ENCODE measurements around the gene TMPRSS6. TPM values are rescaled to one million over a fixed set of nuclear protein-coding genes. Genes with fewer than 3 reads are reported as not detected.

Gene TMPRSS6
- total and polyA plus RNA-seq, 8 donors: 0.25 to 1.5 (median 0.46) TPM; not detected in 4

DNA sequence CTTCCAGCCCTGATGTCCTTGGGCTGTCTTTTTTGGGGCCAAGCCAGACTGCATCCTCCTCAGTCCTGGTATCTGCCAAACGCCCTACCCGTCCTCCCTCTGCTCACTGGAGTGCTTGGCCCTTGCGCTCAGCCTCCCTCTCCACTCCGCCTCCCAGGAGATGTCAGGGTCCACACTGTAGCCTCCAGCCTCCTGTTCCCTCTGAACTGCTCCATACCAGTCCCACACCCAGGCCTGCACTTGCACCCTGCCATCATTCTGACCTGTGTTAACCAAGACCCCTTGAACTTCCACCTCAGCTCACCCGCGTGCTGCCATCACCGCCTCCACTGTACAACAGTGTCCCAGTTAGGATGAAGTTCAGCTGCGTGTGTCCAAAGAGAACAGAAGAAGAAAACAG, 46.5 kb upstream of the TMPRSS6 start:
- intact Hi-C loops (cut with DNase I; ENCODE audit: low total_unique reads): no loop called here
- Histone ChIP-seq H3K4me3 (no peak overlapping the region), H3K27ac (no peak overlapping the region), H3K9me3 (peaks cover 0 to 4% (median 0%) of the 10 kb centered on the region in 4 donors), H3K4me1 (no peaks in the 10 kb centered on the region), H3K36me3 (no peaks in the 10 kb centered on the region), H3K27me3 (peaks cover 0 to 23% (median 0%) of the 10 kb centered on the region in 3 donors)
- no peak for TF ChIP-seq EP300 (IDR thresholded peaks at IDR 0.05)
- no peak for TF ChIP-seq POLR2AphosphoS5 (IDR thresholded peaks at IDR 0.05)
- TF ChIP-seq, protein P1, sequence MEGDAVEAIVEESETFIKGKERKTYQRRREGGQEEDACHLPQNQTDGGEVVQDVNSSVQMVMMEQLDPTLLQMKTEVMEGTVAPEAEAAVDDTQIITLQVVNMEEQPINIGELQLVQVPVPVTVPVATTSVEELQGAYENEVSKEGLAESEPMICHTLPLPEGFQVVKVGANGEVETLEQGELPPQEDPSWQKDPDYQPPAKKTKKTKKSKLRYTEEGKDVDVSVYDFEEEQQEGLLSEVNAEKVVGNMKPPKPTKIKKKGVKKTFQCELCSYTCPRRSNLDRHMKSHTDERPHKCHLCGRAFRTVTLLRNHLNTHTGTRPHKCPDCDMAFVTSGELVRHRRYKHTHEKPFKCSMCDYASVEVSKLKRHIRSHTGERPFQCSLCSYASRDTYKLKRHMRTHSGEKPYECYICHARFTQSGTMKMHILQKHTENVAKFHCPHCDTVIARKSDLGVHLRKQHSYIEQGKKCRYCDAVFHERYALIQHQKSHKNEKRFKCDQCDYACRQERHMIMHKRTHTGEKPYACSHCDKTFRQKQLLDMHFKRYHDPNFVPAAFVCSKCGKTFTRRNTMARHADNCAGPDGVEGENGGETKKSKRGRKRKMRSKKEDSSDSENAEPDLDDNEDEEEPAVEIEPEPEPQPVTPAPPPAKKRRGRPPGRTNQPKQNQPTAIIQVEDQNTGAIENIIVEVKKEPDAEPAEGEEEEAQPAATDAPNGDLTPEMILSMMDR (IDR thresholded peaks at IDR 0.05): no peak
- no peak for TF ChIP-seq POLR2A (IDR thresholded peaks at IDR 0.05)
- 95 to 97% (median 96%) methylated on average over 8 of the region's 8 CpGs for WGBS, 5 donors
- DNase-seq: no peak

DNA sequence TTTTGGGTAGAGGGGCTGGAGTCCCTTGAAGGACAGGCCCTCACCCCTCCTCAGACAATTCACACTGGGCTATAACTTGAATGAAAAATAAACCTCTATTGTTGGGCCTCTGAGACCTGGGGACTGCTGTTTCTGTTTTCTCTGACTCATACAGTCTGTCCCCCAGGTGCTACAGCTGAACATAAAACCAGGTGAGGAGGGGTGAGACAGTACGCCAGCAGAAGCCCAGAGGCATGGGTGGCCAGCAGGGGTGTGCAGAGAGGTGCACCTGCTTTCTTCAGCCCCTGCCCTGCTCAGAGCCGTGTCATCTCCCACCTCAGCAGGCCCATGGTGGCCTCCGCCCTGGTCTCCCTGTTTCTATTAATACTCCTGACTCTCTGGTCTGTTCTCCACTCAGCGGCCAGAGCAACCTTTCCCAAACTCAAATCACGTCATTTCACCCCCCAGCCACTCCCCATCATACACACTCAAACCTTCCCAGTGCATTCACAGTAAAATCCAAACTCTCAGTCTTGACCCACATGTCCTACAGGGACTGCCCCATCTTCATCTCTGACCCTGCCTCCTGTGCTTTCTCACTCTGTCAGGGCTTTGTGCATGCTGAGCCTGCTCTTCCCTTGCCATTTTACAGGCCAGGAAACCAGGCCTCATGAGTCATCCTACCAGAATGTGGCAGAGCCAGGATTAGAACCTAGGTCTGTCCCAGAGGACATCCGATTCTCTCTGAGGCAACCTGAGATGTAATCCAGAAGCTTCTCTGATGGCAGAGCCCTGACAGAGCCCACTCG, 45.6 kb upstream of the TMPRSS6 start:
- no peaks in the 10 kb centered on the region for H3K4me1 ChIP-seq
- TF ChIP-seq EP300 (IDR thresholded peaks at IDR 0.05) (no peak), POLR2AphosphoS5 (IDR thresholded peaks at IDR 0.05) (no peak), POLR2A (IDR thresholded peaks at IDR 0.05) (no peak)
- TF ChIP-seq, protein P1 (IDR thresholded peaks at IDR 0.05): no peak
- peaks cover 0 to 23% (median 0%) of the 10 kb centered on the region in 3 donors for H3K27me3 ChIP-seq
- no peak overlapping the region for H3K4me3 ChIP-seq
- no peak overlapping the region for H3K27ac ChIP-seq
- H3K9me3 ChIP-seq: peaks cover 0 to 8% (median 0%) of the 10 kb centered on the region in 4 donors
- no peaks in the 10 kb centered on the region for H3K36me3 ChIP-seq
- 69 to 89% (median 83%) methylated on average over 6 to 7 of the region's 7 CpGs for WGBS, 5 donors
- intact Hi-C loops (cut with DNase I; ENCODE audit: low total_unique reads): no loop called here
- DNase-seq: no peak

DNA sequence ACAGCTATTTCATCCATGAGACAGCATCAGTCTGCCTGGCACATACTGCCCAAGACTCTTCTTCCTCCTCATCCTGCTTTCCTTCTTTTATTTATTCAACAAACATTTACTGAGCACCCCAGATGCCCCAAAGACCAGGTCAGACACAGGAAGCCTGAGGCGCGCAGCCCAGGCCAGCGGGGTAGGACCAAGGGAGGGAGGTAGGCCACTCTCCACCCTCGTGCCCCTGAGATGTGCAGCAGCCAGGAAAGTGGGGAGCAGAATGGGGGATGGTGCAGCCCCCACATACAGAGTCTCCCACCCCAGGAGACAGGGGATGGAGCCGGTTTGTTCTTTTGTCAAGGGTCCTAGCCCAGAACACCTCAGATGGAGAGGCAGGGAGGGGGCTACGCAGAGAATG, 44.4 kb upstream of the TMPRSS6 start:
- Histone ChIP-seq H3K27ac (no peak overlapping the region), H3K36me3 (no peaks in the 10 kb centered on the region), H3K4me1 (no peaks in the 10 kb centered on the region), H3K4me3 (no peak overlapping the region), H3K9me3 (peaks cover 0 to 8% (median 0%) of the 10 kb centered on the region in 4 donors), H3K27me3 (peaks cover 0 to 22% (median 0%) of the 10 kb centered on the region in 3 donors)
- DNase-seq: no peak
- intact Hi-C loops (cut with DNase I; ENCODE audit: low total_unique reads): no loop called here
- 85 to 93% (median 89%) methylated on average over 6 of the region's 6 CpGs for WGBS, 5 donors
- TF ChIP-seq POLR2AphosphoS5 (IDR thresholded peaks at IDR 0.05): no peak

DNA sequence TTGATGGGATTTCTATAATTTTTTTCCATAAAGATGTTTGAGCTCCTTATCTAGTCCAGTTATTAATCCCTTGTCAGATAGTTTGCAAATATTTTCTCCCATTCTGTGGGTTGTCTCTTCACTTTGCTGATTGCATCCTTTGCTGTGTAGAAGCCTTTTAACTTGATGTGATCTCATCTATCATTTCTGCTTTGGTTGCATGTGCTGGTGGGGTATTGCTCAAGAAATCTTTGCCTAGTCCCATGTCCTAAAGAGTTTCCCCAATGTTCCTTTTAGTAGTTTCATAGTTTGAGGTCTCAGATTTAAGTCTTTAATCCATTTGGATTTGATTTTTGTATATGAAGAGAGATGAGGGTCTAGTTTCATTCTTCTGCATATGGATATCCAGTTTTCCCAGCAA, 41.9 kb upstream of the TMPRSS6 start:
- TF ChIP-seq POLR2A (IDR thresholded peaks at IDR 0.05) (no peak), EP300 (IDR thresholded peaks at IDR 0.05) (no peak), POLR2AphosphoS5 (IDR thresholded peaks at IDR 0.05) (no peak)
- TF ChIP-seq, protein P1 (IDR thresholded peaks at IDR 0.05): no peak
- DNase-seq: no peak
- intact Hi-C loops (cut with DNase I; ENCODE audit: low total_unique reads): no loop called here

DNA sequence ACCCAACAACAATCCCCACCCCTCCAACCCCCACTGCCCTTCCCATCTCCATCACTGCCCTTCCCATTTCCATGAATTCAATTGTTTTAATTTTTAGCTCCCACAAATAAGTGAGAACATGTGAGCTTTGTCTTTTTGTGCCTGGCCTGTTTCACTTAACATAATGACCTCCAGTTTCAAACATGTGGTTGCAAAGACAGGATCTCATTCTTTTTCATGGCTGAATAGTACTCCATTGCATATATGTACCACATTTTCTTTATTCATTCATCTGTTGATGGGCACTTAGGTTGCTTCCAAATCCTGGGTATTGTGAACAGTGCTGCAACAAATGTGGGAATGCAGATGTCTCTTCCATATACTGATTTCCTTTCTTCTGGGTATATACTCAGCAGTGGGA, 41.2 kb upstream of the TMPRSS6 start:
- no peak for TF ChIP-seq POLR2A (IDR thresholded peaks at IDR 0.05)
- TF ChIP-seq, protein P1 (IDR thresholded peaks at IDR 0.05): no peak
- TF ChIP-seq EP300 (IDR thresholded peaks at IDR 0.05): no peak
- TF ChIP-seq POLR2AphosphoS5 (IDR thresholded peaks at IDR 0.05): no peak
- H3K9me3 ChIP-seq: peaks cover 0 to 8% (median 0%) of the 10 kb centered on the region in 4 donors
- H3K36me3 ChIP-seq: no peaks in the 10 kb centered on the region
- intact Hi-C loops (cut with DNase I; ENCODE audit: low total_unique reads): no loop called here
- peaks cover 0 to 34% (median 4%) of the 10 kb centered on the region in 3 donors for H3K27me3 ChIP-seq
- no peak for DNase-seq
- H3K4me1 ChIP-seq: peaks cover 0 to 1% (median 0%) of the 10 kb centered on the region in 4 donors
- no peak overlapping the region for H3K27ac ChIP-seq
- no peak overlapping the region for H3K4me3 ChIP-seq

More for the DNA sequence above, 41.9 kb upstream of the TMPRSS6 start:
- Histone ChIP-seq H3K27ac (no peak overlapping the region), H3K36me3 (no peaks in the 10 kb centered on the region), H3K27me3 (peaks cover 0 to 30% (median 4%) of the 10 kb centered on the region in 3 donors), H3K4me3 (no peak overlapping the region), H3K4me1 (no peaks in the 10 kb centered on the region), H3K9me3 (peaks cover 0 to 8% (median 0%) of the 10 kb centered on the region in 4 donors)

All from stomach (tissue), 9 donors.